Stimulated activated CD4-positive, alpha-beta T cell treated with anti-CD3 and anti-CD28 coated beads, TNF-alpha, amount 100 ng/mL, for 24 hours (primary cell): Measurements from ENCODE around the gene ANKRD44.
"Not testable (repeated sequence)": the region's sequence is repeated elsewhere in the genome, so short reads cannot be mapped to it uniquely, and the experiment has no call there.

Experiments
- DNase-seq, 3 experiments: peaks; one replicate each; pipeline ENCODE4 v3.0.0-alpha.2; 2020; ENCODE audit warnings: low read depth in 3 of 3

The ANKRD44 gene

DNA sequence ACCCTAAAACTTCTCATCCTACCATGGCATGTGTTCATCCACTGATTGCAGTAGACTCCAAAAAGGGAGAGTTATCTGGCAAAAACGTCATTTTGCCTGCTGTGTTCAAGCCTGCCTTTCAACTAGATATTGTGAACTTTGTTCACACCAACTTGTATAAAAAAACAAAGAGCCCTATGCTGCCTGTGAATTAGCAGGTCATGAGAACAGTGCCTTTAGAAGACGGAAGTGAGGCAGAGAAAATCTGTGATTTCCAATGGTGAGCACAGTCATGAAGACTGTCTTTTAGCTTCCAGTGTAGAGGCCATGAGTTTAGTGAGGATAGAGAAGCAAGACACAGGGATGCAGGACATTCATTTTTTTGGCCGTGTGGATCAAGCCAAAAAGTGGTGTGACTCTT, 280.5 kb downstream of the ANKRD44 start:
- no peak for DNase-seq

GRCh38 chr2:197028633-197029032, 281.9 kb downstream of the ANKRD44 start:
- no peak for DNase-seq

DNA sequence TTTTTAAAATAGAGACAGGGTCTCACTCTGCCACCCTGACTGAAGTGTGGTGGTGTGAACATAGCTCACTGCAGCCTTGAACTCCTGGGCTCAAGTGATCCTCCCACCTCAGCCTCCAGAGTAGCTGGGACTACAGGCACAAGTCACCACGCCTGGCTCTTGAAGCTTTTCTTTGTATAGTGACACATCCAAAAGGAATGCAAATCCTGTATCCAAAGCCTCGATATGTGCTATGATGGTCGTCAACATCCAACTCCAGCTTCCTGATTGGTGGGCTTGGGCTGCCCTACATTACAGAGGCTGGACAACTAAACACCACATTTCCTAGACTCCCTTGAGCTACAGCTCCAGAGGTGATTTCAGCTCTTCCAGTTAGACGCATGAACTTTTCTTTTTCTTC, 282.4 kb downstream of the ANKRD44 start:
- DNase-seq, result no peak

DNA sequence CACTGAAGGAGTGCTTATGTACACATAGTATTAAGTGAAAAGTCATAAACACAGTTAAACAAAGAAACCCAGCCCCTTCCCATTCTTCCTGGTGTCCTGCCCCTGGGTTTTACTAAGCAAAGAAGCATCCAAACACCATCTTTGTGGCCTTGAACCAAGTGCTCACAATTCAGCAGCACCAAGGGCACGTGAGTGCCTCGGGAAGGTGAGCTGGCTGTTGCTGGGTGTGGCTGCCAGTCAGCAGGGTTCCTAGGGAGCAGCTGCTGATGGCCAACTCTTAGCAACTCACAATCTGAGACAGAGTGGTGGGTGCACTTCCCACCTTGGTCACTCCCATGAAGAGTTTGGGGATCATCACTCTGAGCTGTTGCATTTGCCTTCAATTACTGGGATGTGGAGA, 286.4 kb downstream of the ANKRD44 start:
- no peak for DNase-seq

- not testable (repeated sequence) for DNase-seq
Observed at GRCh38 chr2:197020921-197021320, 289.7 kb downstream of the ANKRD44 start.

GRCh38 chr2:197013098-197013497, 297.5 kb downstream of the ANKRD44 start:
- no peak for DNase-seq

DNA sequence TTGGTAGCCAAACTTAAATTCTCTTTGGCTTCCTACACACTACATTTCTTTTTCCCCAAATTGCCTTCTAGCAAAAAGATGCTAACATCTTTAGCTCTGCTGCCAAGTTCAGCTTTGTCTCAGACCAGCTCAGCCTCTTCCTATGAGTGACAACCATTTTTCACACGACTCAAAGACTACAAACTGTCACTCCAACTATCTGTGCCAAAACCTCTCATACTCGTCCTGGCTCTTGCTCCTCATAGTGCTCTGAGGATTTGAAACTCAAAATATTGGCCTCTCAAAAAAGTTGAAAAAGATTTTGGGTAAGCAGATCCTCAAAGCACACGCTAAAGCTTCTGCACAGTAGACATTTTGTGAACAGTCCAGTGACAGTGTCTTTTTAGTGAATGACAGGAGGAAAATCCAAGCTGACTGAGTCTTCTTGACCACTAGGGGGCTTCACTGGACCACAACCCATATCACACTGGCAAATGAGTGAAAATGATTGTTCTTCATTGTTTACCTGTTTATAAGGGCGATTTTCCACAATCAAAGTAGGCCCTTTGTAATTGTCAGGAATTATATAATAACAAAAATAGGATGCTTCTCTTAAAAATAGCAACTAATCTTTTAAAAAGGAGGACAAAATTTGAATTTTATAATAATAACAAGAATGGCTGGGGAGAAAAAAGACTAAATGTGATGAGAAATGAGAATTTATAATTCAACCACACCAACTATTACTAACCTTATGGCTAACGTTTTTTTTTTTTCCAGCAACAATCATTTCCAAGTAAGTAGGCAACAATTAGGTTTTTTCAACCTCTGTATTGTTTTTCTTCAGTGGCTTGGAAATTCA, 298.6 kb downstream of the ANKRD44 start:
- DNase-seq, result no peak

DNA sequence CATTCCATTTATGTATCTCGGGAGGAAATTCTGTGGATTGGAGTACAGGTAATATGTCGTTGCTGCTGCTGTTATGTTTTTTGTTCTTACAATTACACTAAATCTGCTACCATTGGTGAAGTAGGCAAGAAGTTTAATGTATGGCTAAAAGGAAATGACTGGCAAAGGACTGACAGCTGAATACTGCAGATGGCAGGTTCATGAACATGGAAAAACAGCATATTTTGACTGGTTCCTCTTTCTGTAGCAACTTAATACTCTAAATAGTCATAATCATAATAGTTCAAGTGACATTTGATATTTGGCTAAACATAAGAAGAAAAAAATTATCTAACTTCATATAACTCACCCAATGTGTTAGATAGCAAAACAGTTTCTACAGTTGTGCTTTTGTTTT, 299.6 kb downstream of the ANKRD44 start:
- no peak for DNase-seq

- no peak for DNase-seq
Observed at GRCh38 chr2:197010200-197011020, 300.2 kb downstream of the ANKRD44 start.

DNA sequence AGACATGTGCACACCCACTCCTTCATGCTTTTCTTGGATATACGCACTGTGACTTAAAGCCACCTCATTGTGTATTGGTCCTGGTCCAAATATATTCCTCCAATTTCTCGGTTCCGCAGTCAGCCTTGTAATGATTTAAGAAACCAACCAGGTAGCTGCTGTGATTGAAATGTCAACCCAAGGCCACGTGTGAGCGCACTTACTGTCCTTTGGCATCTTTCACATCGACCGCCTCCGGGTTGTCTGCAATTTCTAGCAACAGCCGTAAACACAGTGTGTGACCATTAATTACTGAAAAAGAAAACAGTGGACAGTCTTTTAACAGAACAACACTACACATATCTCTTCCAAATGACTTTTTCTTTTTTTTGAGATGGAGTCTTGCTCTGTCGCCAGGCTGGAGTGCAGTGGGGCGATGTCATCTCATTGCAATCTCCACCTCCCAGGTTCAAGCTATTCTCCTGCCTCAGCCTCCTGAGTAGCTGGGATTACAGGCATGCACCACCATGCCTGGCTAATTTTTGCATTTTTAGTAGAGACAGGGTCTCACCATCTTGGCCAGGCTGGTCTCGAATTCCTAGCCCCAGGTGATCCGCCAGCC, 301.7 kb downstream of the ANKRD44 start:
- DNase-seq, result not testable (repeated sequence)

GRCh38 chr2:197007716-197008628, 302.6 kb downstream of the ANKRD44 start:
- no peak for DNase-seq

- no peak for DNase-seq
Observed at GRCh38 chr2:197001921-197002320, 308.7 kb downstream of the ANKRD44 start.

DNA sequence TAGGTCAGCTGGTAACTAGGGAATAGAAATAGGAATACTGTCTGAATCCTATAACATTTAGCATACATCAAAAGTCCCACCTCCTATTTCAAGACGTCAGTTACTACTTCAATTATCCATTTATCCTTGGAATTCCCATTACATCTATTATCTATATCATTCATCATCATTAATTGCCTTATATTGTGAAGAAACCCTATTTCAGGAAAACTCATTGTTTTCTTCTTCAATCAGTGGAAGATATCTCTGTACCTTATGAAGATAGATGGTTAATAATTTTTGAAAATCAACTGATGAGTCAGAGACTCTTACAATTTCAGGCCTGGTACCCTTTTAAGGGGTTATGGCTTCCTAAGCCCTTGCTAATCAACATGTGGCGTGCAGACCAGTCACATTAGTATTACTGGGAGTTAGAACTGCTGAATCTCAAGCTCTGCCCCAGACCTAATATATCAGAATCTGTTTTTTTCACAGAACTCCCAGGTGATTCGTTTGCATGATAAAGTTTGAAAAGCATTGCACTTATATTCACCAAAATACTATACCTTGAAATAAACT, 314.7 kb downstream of the ANKRD44 start:
- no peak for DNase-seq

- no peak for DNase-seq
Observed at GRCh38 chr2:196994764-196995163, 315.8 kb downstream of the ANKRD44 start.

DNA sequence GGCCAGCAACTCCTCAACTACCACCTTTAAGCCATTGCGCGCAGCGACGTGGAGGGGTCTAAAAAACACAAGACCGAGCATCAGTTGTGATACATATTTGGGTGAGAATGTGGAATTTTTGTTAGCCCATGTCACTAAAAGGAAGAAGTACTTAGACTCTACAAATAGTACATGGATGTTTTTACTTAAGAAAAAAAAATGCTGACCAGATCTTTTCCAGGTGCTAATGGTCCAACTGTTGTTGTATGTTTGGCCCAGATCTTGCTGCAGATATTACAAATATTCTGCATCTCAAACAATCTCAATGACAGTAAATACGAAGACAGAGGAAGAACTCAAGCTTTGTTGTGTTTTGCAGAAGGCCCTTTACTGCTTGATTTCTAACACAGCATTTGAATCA, 317.0 kb downstream of the ANKRD44 start:
- no peak for DNase-seq

GRCh38 chr2:196992466-196992865, 318.1 kb downstream of the ANKRD44 start:
- DNase-seq, result no peak

DNA sequence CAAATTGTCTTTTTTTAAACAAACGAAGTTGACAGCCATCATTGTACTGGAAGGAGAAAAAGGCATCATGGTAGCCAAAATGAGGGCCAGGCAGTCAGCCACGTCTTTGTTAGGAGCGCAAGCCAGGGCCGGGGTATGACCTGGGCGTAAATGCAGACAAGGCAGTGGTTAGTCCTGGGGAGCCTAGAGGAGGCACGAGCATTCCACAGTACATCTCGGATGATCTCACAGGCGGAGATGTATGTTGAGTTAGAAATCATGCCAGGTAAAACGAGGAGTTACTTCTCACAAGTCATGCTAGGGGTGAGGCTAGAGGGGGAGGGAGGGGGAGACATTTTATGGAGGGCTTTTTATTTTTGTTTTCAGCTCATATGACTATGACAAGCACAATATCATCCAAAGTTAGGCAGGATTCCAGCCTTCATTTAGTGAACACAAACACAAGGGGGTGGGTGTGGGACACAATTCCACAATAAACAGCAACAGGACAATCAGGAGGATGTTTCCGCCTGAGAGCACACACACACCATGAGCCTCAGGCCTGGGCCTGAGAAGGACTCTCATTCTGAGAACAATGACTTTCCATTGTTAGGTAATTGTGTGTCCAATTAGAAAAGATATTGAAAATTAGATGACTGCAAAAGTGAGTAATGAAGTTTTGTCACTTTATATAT, 319.7 kb downstream of the ANKRD44 start:
- no peak for DNase-seq

- DNase-seq, result no peak
Observed at GRCh38 chr2:196990092-196990491, 320.5 kb downstream of the ANKRD44 start.

- no peak for DNase-seq
Observed at GRCh38 chr2:196989496-196989895, 321.1 kb downstream of the ANKRD44 start.

DNA sequence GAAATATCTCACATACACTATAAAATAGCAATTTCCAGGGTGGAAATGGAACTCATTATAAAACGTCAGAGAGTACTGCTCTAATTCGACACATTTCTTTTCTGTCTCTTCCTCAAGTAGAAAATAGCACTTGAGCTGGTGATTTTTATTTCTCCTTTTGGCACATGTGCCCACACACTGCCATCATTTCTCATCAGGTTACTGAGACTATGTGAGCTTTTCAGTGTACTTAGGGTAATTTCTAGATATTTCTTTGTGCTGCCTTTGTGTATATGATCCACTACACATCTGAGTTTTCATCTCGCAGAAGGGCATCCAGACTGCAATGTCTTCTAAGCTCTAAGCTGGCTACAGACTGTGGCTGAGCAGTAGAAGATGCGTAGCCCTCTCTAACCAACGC, 321.9 kb downstream of the ANKRD44 start:
- DNase-seq, result no peak
